Mesothelial cell of epicardium (in vitro differentiated cells): ENCODE results near the gene PGRMC2. TPM values are rescaled to one million over a fixed set of nuclear protein-coding genes. Genes with fewer than 3 reads are reported as not detected.

ENCODE experiments used
- DNase-seq, 2 experiments: peaks; one replicate each; pipeline ENCODE4 v3.0.0; 2021; ENCODE audit warnings: low spot score in 2 of 2; ENCODE audit not compliant: unreplicated experiment in 2 of 2
- H3K27ac Mint-ChIP-seq: 2 replicates; pipeline ENCODE4 v1.8.0; 2021; ENCODE audit warnings: mixed read lengths
- H3K27me3 Mint-ChIP-seq: 2 replicates; pipeline ENCODE4 v1.8.0; 2021; ENCODE audit warnings: low read depth, mixed read lengths
- H3K36me3 Mint-ChIP-seq: 2 replicates; pipeline ENCODE4 v1.8.0; 2021; ENCODE audit warnings: mixed read lengths
- H3K4me1 Mint-ChIP-seq: 2 replicates; pipeline ENCODE4 v1.8.0; 2021; ENCODE audit warnings: mixed read lengths
- H3K4me3 Mint-ChIP-seq: 2 replicates; pipeline ENCODE4 v1.8.0; 2021; ENCODE audit warnings: mild to moderate bottlenecking, moderate library complexity, mixed read lengths
- H3K9me3 Mint-ChIP-seq: 2 replicates; pipeline ENCODE4 v1.8.0; 2021; ENCODE audit warnings: mixed read lengths
- total RNA-seq: library from RNA; stranded (reverse); gene quantifications from 3 replicates; pipeline ENCODE4 v1.2.1, GENCODE V29; 2021
- TF ChIP-seq, protein P1 (sequence below): fragments of 200-600 bp; sonication (generic); IDR thresholded peaks from one replicate; pipeline ENCODE4 v1.5.0; 2021; ENCODE audit warnings: antibody characterized with exemption; ENCODE audit not compliant: unreplicated experiment

Gene PGRMC2
- total RNA-seq, 1 donor from 2014 or later = 63.9 TPM

DNA sequence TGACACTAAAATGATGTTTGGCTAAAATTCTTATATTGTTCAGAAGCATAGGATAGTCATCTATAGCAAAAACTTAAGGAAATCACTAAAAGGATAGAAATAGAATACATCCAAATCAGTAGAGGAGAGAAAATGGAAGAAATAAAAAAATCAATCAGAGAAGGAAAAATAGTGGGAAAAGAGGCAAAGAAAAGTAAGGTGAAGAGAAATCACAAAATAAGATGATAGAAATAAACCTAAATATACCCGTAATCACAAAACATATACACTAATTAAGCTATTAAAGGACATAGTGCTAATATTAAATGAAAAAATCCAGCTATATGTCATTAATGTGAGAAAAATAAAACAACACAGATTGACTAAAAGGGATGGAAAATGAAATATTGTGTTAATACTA lies 6.3 kb downstream of the PGRMC2 start:
- Mint-ChIP-seq H3K27me3 (no peaks in the 10 kb centered on the region), H3K4me3 (no peak overlapping the region), H3K27ac (no peak overlapping the region), H3K36me3 (peaks cover 10% of the 10 kb centered on the region), H3K4me1 (peaks cover 27% of the 10 kb centered on the region), H3K9me3 (no peaks in the 10 kb centered on the region)
- DNase-seq = no peak
- TF ChIP-seq, protein P1, sequence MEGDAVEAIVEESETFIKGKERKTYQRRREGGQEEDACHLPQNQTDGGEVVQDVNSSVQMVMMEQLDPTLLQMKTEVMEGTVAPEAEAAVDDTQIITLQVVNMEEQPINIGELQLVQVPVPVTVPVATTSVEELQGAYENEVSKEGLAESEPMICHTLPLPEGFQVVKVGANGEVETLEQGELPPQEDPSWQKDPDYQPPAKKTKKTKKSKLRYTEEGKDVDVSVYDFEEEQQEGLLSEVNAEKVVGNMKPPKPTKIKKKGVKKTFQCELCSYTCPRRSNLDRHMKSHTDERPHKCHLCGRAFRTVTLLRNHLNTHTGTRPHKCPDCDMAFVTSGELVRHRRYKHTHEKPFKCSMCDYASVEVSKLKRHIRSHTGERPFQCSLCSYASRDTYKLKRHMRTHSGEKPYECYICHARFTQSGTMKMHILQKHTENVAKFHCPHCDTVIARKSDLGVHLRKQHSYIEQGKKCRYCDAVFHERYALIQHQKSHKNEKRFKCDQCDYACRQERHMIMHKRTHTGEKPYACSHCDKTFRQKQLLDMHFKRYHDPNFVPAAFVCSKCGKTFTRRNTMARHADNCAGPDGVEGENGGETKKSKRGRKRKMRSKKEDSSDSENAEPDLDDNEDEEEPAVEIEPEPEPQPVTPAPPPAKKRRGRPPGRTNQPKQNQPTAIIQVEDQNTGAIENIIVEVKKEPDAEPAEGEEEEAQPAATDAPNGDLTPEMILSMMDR = no peak

DNA sequence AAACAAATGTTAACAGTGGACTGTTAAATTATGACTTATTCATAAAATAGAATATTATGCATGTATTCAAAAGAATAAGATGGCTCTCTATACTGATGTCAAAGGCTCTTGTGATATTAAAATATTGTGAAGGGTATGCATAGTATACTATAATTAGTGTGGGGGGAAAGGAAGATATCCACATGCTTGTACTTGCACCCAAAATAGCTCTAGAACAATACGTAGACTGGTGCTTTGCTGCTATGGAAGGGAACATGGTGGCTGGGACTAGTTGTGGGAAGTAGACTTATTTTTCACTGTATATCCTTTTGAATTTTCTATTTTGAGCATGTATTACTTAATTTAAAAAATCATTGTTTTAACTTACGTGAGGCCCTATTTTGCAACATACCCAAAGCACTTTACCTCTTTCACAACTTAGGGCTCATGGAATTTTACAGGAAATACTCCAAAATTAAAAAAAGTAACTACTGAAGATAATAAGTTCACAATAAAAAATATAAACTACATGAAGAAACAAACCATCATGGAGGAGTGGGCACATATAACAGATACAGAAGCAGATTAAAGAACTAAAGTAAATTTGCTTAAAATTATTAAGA lies 7.9 kb downstream of the PGRMC2 start:
- Mint-ChIP-seq H3K27ac (peak overlapping the region; percentile 30), H3K27me3 (no peaks in the 10 kb centered on the region), H3K9me3 (no peaks in the 10 kb centered on the region), H3K4me3 (no peak overlapping the region), H3K4me1 (peaks cover 18% of the 10 kb centered on the region), H3K36me3 (peaks cover 11% of the 10 kb centered on the region)
- DNase-seq = no peak
- TF ChIP-seq, protein P1 = no peak

DNA sequence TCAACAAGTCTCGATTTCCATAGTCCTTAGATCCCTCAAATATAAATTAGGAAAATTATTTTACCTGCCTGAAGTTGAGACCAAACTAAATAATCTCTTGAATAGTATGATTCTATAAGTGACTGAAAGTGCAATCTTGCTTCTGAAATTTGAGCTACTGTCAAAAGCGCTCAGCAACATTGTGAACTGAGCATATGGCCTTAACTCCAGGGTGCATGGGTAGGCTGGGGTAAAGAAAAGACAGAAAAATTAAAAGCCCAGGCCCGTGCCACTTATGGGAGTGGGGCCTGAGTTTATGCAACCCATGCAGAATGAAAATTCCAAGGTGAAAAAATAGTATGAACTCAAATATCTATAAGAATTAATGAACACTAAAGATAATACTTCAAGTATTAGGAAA lies 9.8 kb downstream of the PGRMC2 start:
- TF ChIP-seq, protein P1 = no peak
- H3K4me3 Mint-ChIP-seq = no peak overlapping the region
- peaks cover 9% of the 10 kb centered on the region for H3K36me3 Mint-ChIP-seq
- H3K27me3 Mint-ChIP-seq = no peaks in the 10 kb centered on the region
- H3K4me1 Mint-ChIP-seq = peaks cover 14% of the 10 kb centered on the region
- H3K9me3 Mint-ChIP-seq = no peaks in the 10 kb centered on the region
- no peak overlapping the region for H3K27ac Mint-ChIP-seq
- DNase-seq = no peak

- Mint-ChIP-seq H3K27ac (peak overlapping the region; percentile 43), H3K27me3 (no peaks in the 10 kb centered on the region), H3K9me3 (no peaks in the 10 kb centered on the region), H3K4me1 (peaks cover 8% of the 10 kb centered on the region), H3K4me3 (no peak overlapping the region), H3K36me3 (peaks cover 13% of the 10 kb centered on the region)
- no peak for DNase-seq
- TF ChIP-seq, protein P1 = no peak
Observed at GRCh38 chr4:128275346-128275745, 12.3 kb downstream of the PGRMC2 start.

GRCh38 chr4:128271551-128271950 lies 16.1 kb downstream of the PGRMC2 start:
- Mint-ChIP-seq H3K27me3 (no peaks in the 10 kb centered on the region), H3K27ac (peak overlapping the region; percentile 66), H3K9me3 (peaks cover 1% of the 10 kb centered on the region), H3K36me3 (peaks cover 9% of the 10 kb centered on the region), H3K4me1 (peaks cover 8% of the 10 kb centered on the region), H3K4me3 (no peak overlapping the region)
- no peak for DNase-seq
- TF ChIP-seq, protein P1 = no peak

- Mint-ChIP-seq H3K4me1 (no peaks in the 10 kb centered on the region), H3K27me3 (no peaks in the 10 kb centered on the region), H3K27ac (no peak overlapping the region), H3K9me3 (peaks cover 18% of the 10 kb centered on the region), H3K36me3 (peaks cover 14% of the 10 kb centered on the region), H3K4me3 (no peak overlapping the region)
- no peak for DNase-seq
- TF ChIP-seq, protein P1 = no peak
Observed at GRCh38 chr4:128268970-128269369, 18.6 kb downstream of the PGRMC2 start.
